ENCODE measurements around the gene EHBP1.
A peak's percentile ranks its signal among the peaks of the same experiment; 100 is the strongest.

EHBP1 gene

GRCh38 chr2:62765619-62766376, 60.3 kb downstream of the EHBP1 start:
- Histone ChIP-seq H3K36me3 (ENCODE audit: insufficient read depth, insufficient read length, low read length) (no peaks in the 10 kb centered on the region), H3K4me1 (ENCODE audit: insufficient read depth, insufficient read length) (no peaks in the 10 kb centered on the region), H3K9ac (ENCODE audit: insufficient read length, low read depth) (no peak overlapping the region), H3K27me3 (ENCODE audit: insufficient read depth, insufficient read length) (no peaks in the 10 kb centered on the region), H3K4me3 (ENCODE audit: insufficient read length, low read depth) (no peak overlapping the region), H3K9me3 (ENCODE audit: insufficient read depth, low read length) (peaks cover 4% of the 10 kb centered on the region; the same call in 1 of the 2 replicates)
- DNase-seq (ENCODE audit: low read depth, low spot score) = no peak
- no peak for TF ChIP-seq SUZ12 (IDR thresholded peaks at IDR 0.05; ENCODE audit: extremely low read depth, insufficient read depth, insufficient read length)
- no peak for TF ChIP-seq YY1 (IDR thresholded peaks at IDR 0.05; ENCODE audit: insufficient read depth, insufficient read length)
- TF ChIP-seq ZNF274 (IDR thresholded peaks at IDR 0.05; ENCODE audit: low read depth, low read length) = no peak

DNA sequence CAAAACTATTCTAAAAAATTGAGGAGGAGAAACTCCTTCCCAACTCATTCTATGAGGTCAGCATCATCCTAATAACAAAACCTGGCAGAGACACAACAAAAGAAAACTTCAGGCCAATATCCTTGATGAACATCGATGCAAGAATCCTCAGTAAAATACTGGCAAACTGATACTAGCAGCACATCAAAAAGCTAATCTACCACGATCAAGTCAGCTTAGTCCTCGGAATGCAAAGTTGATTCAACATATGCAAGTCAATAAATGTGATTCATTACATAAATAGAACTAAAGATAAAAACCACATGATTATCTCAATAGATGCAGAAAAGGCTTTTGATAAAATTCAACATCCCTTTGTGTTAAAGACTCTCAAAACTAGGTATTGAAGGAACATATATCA, 63.1 kb downstream of the EHBP1 start:
- TF ChIP-seq ZNF274 (IDR thresholded peaks at IDR 0.05; ENCODE audit: low read depth, low read length) (no peak), SUZ12 (IDR thresholded peaks at IDR 0.05; ENCODE audit: extremely low read depth, insufficient read depth, insufficient read length) (no peak), YY1 (IDR thresholded peaks at IDR 0.05; ENCODE audit: insufficient read depth, insufficient read length) (no peak)
- H3K9me3 ChIP-seq (ENCODE audit: insufficient read depth, low read length) = peaks cover 4% of the 10 kb centered on the region; the same call in 1 of the 2 replicates
- H3K9ac ChIP-seq (ENCODE audit: insufficient read length, low read depth) = no peak overlapping the region
- H3K27me3 ChIP-seq (ENCODE audit: insufficient read depth, insufficient read length) = no peaks in the 10 kb centered on the region
- no peak overlapping the region for H3K4me3 ChIP-seq (ENCODE audit: insufficient read length, low read depth)
- H3K36me3 ChIP-seq (ENCODE audit: insufficient read depth, insufficient read length, low read length) = no peaks in the 10 kb centered on the region
- no peaks in the 10 kb centered on the region for H3K4me1 ChIP-seq (ENCODE audit: insufficient read depth, insufficient read length)
- no peak for DNase-seq (ENCODE audit: low read depth, low spot score)

- Histone ChIP-seq H3K9me3 (ENCODE audit: insufficient read depth, low read length) (peaks cover 4% of the 10 kb centered on the region; the same call in 1 of the 2 replicates), H3K27me3 (ENCODE audit: insufficient read depth, insufficient read length) (no peaks in the 10 kb centered on the region)
- TF ChIP-seq SUZ12 (IDR thresholded peaks at IDR 0.05; ENCODE audit: extremely low read depth, insufficient read depth, insufficient read length) (no peak), YY1 (IDR thresholded peaks at IDR 0.05; ENCODE audit: insufficient read depth, insufficient read length) (no peak), ZNF274 (IDR thresholded peaks at IDR 0.05; ENCODE audit: low read depth, low read length) (no peak)
Measured at GRCh38 chr2:62770629-62771028, 65.1 kb downstream of the EHBP1 start.

DNA sequence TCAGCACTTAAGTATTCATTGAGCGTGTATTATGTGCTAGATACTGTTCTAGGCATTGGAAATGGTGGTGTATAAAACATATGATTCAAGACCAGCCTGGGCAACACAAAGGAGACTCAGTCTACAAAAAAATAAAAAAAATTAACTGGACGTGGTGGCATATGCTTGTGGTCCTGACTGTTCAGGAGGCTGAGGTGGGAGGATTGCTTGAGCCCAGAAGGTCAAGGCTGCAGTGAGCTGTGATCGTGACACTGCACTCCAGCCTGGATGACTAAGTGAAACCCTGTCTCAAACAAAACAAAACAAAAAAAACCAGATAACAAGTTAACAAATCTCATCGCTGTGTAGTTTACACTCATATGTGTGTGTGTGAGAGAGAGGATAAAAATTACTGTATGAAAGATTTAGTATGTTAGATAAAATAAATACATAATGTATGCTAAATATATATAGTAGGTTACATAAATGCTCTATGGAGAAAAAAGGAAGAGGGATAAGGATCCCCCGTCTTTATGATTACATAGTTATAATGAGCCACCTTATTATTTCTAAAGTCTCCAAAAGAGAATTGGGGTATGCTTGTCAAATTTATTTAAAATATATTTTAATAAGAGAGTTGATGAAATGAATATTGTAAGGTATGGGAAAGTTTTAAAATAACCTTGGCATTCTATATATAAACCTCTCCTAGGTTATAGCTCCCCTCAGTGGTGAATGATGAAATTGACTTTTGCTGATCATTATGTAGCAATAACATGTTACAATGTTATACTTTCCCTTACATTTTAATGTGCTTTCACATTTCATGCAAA, 69.2 kb downstream of the EHBP1 start:
- Histone ChIP-seq H3K36me3 (ENCODE audit: insufficient read depth, insufficient read length, low read length) (no peaks in the 10 kb centered on the region), H3K4me3 (ENCODE audit: insufficient read length, low read depth) (no peak overlapping the region), H3K27me3 (ENCODE audit: insufficient read depth, insufficient read length) (no peaks in the 10 kb centered on the region), H3K9ac (ENCODE audit: insufficient read length, low read depth) (no peak overlapping the region), H3K9me3 (ENCODE audit: insufficient read depth, low read length) (peaks cover 4% of the 10 kb centered on the region; the same call in 1 of the 2 replicates), H3K4me1 (ENCODE audit: insufficient read depth, insufficient read length) (no peaks in the 10 kb centered on the region)
- no peak for TF ChIP-seq SUZ12 (IDR thresholded peaks at IDR 0.05; ENCODE audit: extremely low read depth, insufficient read depth, insufficient read length)
- no peak for TF ChIP-seq YY1 (IDR thresholded peaks at IDR 0.05; ENCODE audit: insufficient read depth, insufficient read length)
- no peak for TF ChIP-seq ZNF274 (IDR thresholded peaks at IDR 0.05; ENCODE audit: low read depth, low read length)
- peak; percentile 16 for DNase-seq (ENCODE audit: low read depth, low spot score)

More at GRCh38 chr2:62770629-62771028, 65.1 kb downstream of the EHBP1 start:
- Histone ChIP-seq H3K4me1 (ENCODE audit: insufficient read depth, insufficient read length) (no peaks in the 10 kb centered on the region), H3K36me3 (ENCODE audit: insufficient read depth, insufficient read length, low read length) (no peaks in the 10 kb centered on the region), H3K9ac (ENCODE audit: insufficient read length, low read depth) (no peak overlapping the region), H3K4me3 (ENCODE audit: insufficient read length, low read depth) (no peak overlapping the region)
- no peak for DNase-seq (ENCODE audit: low read depth, low spot score)

- no peaks in the 10 kb centered on the region for H3K36me3 ChIP-seq (ENCODE audit: insufficient read depth, insufficient read length, low read length)
- peaks cover 3% of the 10 kb centered on the region; the same call in 1 of the 2 replicates for H3K9me3 ChIP-seq (ENCODE audit: insufficient read depth, low read length)
- TF ChIP-seq YY1 (IDR thresholded peaks at IDR 0.05; ENCODE audit: insufficient read depth, insufficient read length) (no peak), SUZ12 (IDR thresholded peaks at IDR 0.05; ENCODE audit: extremely low read depth, insufficient read depth, insufficient read length) (no peak), ZNF274 (IDR thresholded peaks at IDR 0.05; ENCODE audit: low read depth, low read length) (no peak)
- no peak overlapping the region for H3K9ac ChIP-seq (ENCODE audit: insufficient read length, low read depth)
- DNase-seq (ENCODE audit: low read depth, low spot score) = no peak
- no peaks in the 10 kb centered on the region for H3K27me3 ChIP-seq (ENCODE audit: insufficient read depth, insufficient read length)
- no peak overlapping the region for H3K4me3 ChIP-seq (ENCODE audit: insufficient read length, low read depth)
- no peaks in the 10 kb centered on the region for H3K4me1 ChIP-seq (ENCODE audit: insufficient read depth, insufficient read length)
Measured at GRCh38 chr2:62775367-62775668, 69.8 kb downstream of the EHBP1 start.

- Histone ChIP-seq H3K9ac (ENCODE audit: insufficient read length, low read depth) (no peak overlapping the region), H3K4me3 (ENCODE audit: insufficient read length, low read depth) (no peak overlapping the region), H3K9me3 (ENCODE audit: insufficient read depth, low read length) (peaks cover 25% of the 10 kb centered on the region), H3K36me3 (ENCODE audit: insufficient read depth, insufficient read length, low read length) (no peaks in the 10 kb centered on the region), H3K27me3 (ENCODE audit: insufficient read depth, insufficient read length) (no peaks in the 10 kb centered on the region), H3K4me1 (ENCODE audit: insufficient read depth, insufficient read length) (no peaks in the 10 kb centered on the region)
- no peak for DNase-seq (ENCODE audit: low read depth, low spot score)
- TF ChIP-seq YY1 (IDR thresholded peaks at IDR 0.05; ENCODE audit: insufficient read depth, insufficient read length) = no peak
- no peak for TF ChIP-seq ZNF274 (IDR thresholded peaks at IDR 0.05; ENCODE audit: low read depth, low read length)
- no peak for TF ChIP-seq SUZ12 (IDR thresholded peaks at IDR 0.05; ENCODE audit: extremely low read depth, insufficient read depth, insufficient read length)
Measured at GRCh38 chr2:62783679-62784078, 78.2 kb downstream of the EHBP1 start.

GRCh38 chr2:62784341-62784740, 78.8 kb downstream of the EHBP1 start:
- no peak overlapping the region for H3K4me3 ChIP-seq (ENCODE audit: insufficient read length, low read depth)
- peaks cover 25% of the 10 kb centered on the region for H3K9me3 ChIP-seq (ENCODE audit: insufficient read depth, low read length)
- no peaks in the 10 kb centered on the region for H3K36me3 ChIP-seq (ENCODE audit: insufficient read depth, insufficient read length, low read length)
- no peak for DNase-seq (ENCODE audit: low read depth, low spot score)
- TF ChIP-seq ZNF274 (IDR thresholded peaks at IDR 0.05; ENCODE audit: low read depth, low read length) (no peak), SUZ12 (IDR thresholded peaks at IDR 0.05; ENCODE audit: extremely low read depth, insufficient read depth, insufficient read length) (no peak), YY1 (IDR thresholded peaks at IDR 0.05; ENCODE audit: insufficient read depth, insufficient read length) (no peak)
- H3K4me1 ChIP-seq (ENCODE audit: insufficient read depth, insufficient read length) = no peaks in the 10 kb centered on the region
- no peaks in the 10 kb centered on the region for H3K27me3 ChIP-seq (ENCODE audit: insufficient read depth, insufficient read length)
- H3K9ac ChIP-seq (ENCODE audit: insufficient read length, low read depth) = no peak overlapping the region
